ENCODE measurements around the gene ZNF844.
A peak's percentile ranks its signal among the peaks of the same experiment; 100 is the strongest.
"Not testable (repeated sequence)": the region's sequence is repeated elsewhere in the genome, so short reads cannot be mapped to it uniquely, and the experiment has no call there.

ZNF844 gene

GRCh38 chr19:12092065-12092867 lies 27.7 kb downstream of the ZNF844 start:
- DNase-seq (ENCODE audit: low spot score): peak; percentile 93

GRCh38 chr19:12092956-12093355 lies 28.4 kb downstream of the ZNF844 start:
- DNase-seq (ENCODE audit: low spot score): no peak
- in situ Hi-C loops (cut with MboI; ENCODE audit: low sequenced_read_pairs, unreplicated experiment): no loop called here
- TF ChIP-seq CTCF (IDR thresholded peaks at IDR 0.05; ENCODE audit: borderline replicate concordance, control extremely low read depth, extremely low read depth, insufficient read depth, missing control alignments): no peak

More at GRCh38 chr19:12092065-12092867, 27.7 kb downstream of the ZNF844 start:
- TF ChIP-seq CTCF (IDR thresholded peaks at IDR 0.05; ENCODE audit: borderline replicate concordance, control extremely low read depth, extremely low read depth, insufficient read depth, missing control alignments): no peak
- in situ Hi-C loops (cut with MboI; ENCODE audit: low sequenced_read_pairs, unreplicated experiment): no loop called here

- in situ Hi-C loops (cut with MboI; ENCODE audit: low sequenced_read_pairs, unreplicated experiment): no loop called here
Measured at GRCh38 chr19:12093777-12094176, 29.2 kb downstream of the ZNF844 start.

GRCh38 chr19:12095111-12095790 lies 30.7 kb downstream of the ZNF844 start:
- DNase-seq (ENCODE audit: low spot score): no peak
- in situ Hi-C loops (cut with MboI; ENCODE audit: low sequenced_read_pairs, unreplicated experiment): no loop called here
- TF ChIP-seq CTCF (IDR thresholded peaks at IDR 0.05; ENCODE audit: borderline replicate concordance, control extremely low read depth, extremely low read depth, insufficient read depth, missing control alignments): no peak

More at GRCh38 chr19:12093777-12094176, 29.2 kb downstream of the ZNF844 start:
- TF ChIP-seq CTCF (IDR thresholded peaks at IDR 0.05; ENCODE audit: borderline replicate concordance, control extremely low read depth, extremely low read depth, insufficient read depth, missing control alignments): no peak
- DNase-seq (ENCODE audit: low spot score): peak; percentile 55

GRCh38 chr19:12098040-12098439 lies 33.5 kb downstream of the ZNF844 start:
- DNase-seq (ENCODE audit: low spot score): no peak
- TF ChIP-seq CTCF (IDR thresholded peaks at IDR 0.05; ENCODE audit: borderline replicate concordance, control extremely low read depth, extremely low read depth, insufficient read depth, missing control alignments): no peak
- in situ Hi-C loops (cut with MboI; ENCODE audit: low sequenced_read_pairs, unreplicated experiment): no loop called here

GRCh38 chr19:12103909-12104308 lies 39.4 kb downstream of the ZNF844 start:
- in situ Hi-C loops (cut with MboI; ENCODE audit: low sequenced_read_pairs, unreplicated experiment); DNase-seq (ENCODE audit: low spot score): not testable (repeated sequence)

- no peak for TF ChIP-seq CTCF (IDR thresholded peaks at IDR 0.05; ENCODE audit: borderline replicate concordance, control extremely low read depth, extremely low read depth, insufficient read depth, missing control alignments)
- in situ Hi-C loops (cut with MboI; ENCODE audit: low sequenced_read_pairs, unreplicated experiment): no loop called here
- DNase-seq (ENCODE audit: low spot score): no peak
Measured at GRCh38 chr19:12111176-12111575, 46.6 kb downstream of the ZNF844 start.
